ENCODE measurements around the gene ATIC.

- no peak for TF ChIP-seq CTCF (conservative IDR thresholded peaks at IDR 0.05 in 1 of 2, IDR thresholded peaks at IDR 0.05 in 1 of 2; ENCODE audit: low read depth in 1 of 2, low read length in 2 of 2)
- TF ChIP-seq EZH2 (IDR thresholded peaks at IDR 0.05; ENCODE audit: low read length, missing control alignments) = no peak
These were observed 38.9 kb upstream of the ATIC start for GRCh38 chr2:215272918-215273317.
